Fibroblast of pulmonary artery (primary cell): ENCODE measurements around the gene TPO.
A peak's percentile ranks its signal among the peaks of the same experiment; 100 is the strongest.

Experiments used
- DNase-seq: peaks from one replicate; pipeline ENCODE4 v3.0.0-alpha.2; 2010; ENCODE audit warnings: low read depth
- H3K4me3 ChIP-seq: replicated peaks from 2 replicates; pipeline ENCODE4 v1.5.1; 2011; ENCODE audit warnings: low read depth, mild to moderate bottlenecking, control low read depth, low read length, moderate library complexity
- CTCF ChIP-seq: IDR thresholded peaks from 2 replicates; pipeline ENCODE4 v1.5.1; 2011; ENCODE audit warnings: mild to moderate bottlenecking, control low read depth, low read length, inconsistent platforms; ENCODE audit errors: missing control alignments

Gene TPO

GRCh38 chr2:1538663-1539062 lies 125.4 kb downstream of the TPO start:
- DNase-seq = peak; percentile 13
- H3K4me3 ChIP-seq = no peak overlapping the region
- peak; percentile 32 for TF ChIP-seq CTCF

GRCh38 chr2:1539441-1539840 lies 126.2 kb downstream of the TPO start:
- H3K4me3 ChIP-seq = no peak overlapping the region
- TF ChIP-seq CTCF = no peak
- no peak for DNase-seq

- H3K4me3 ChIP-seq = no peak overlapping the region
- no peak for DNase-seq
- no peak for TF ChIP-seq CTCF
Observed at GRCh38 chr2:1539973-1540372, 126.7 kb downstream of the TPO start.

GRCh38 chr2:1540481-1540880 lies 127.2 kb downstream of the TPO start:
- H3K4me3 ChIP-seq = no peak overlapping the region
- TF ChIP-seq CTCF = no peak
- no peak for DNase-seq

- TF ChIP-seq CTCF = no peak
- DNase-seq = no peak
- H3K4me3 ChIP-seq = no peak overlapping the region
Observed at GRCh38 chr2:1541040-1541439, 127.8 kb downstream of the TPO start.

- TF ChIP-seq CTCF = no peak
Observed at GRCh38 chr2:1541819-1542475, 128.7 kb downstream of the TPO start.

GRCh38 chr2:1542971-1543370 lies 129.7 kb downstream of the TPO start:
- no peak for TF ChIP-seq CTCF
- no peak overlapping the region for H3K4me3 ChIP-seq
- no peak for DNase-seq

More at GRCh38 chr2:1541819-1542475, 128.7 kb downstream of the TPO start:
- no peak for DNase-seq
- H3K4me3 ChIP-seq = no peak overlapping the region
